Right ventricle myocardium superior (tissue), 1 donor: Measurements from ENCODE around the gene TUBGCP2. TPM values are rescaled to one million over a fixed set of nuclear protein-coding genes. Genes with fewer than 3 reads are reported as not detected.

Experiments used
- ATAC-seq: fragments of 200-7000 bp; cut with Tn5 transposase; one replicate; pipeline ENCODE4 v1.9.1; 2020; ENCODE audit warnings: mild to moderate bottlenecking; ENCODE audit not compliant: poor library complexity
- DNase-seq: peaks from one replicate; pipeline ENCODE4 v3.0.0-alpha.2; 2020
- intact Hi-C: fragments of 100-400 bp; cut with DNase I; formaldehyde crosslinking; loops from one replicate; pipeline ENCODE4 v1.11.2; 2022
- long read RNA-seq: library from polyadenylated mRNA; unstranded; transcript quantifications from one replicate; pipeline ENCODE4 v2.0.0, GENCODE V29; 2021
- total RNA-seq: library from RNA; stranded (reverse); fragmentation: NEBNext Ultra II Directional; extraction: Animal tissue kit (Norgen Biotek cat#: 25700); gene quantifications from one replicate; pipeline ENCODE4 v1.2.1, GENCODE V29; 2021
- donor health status: DM: no; HTN: yes; CAD: no; lungs with severe emphysema.

Gene TUBGCP2, protein sequence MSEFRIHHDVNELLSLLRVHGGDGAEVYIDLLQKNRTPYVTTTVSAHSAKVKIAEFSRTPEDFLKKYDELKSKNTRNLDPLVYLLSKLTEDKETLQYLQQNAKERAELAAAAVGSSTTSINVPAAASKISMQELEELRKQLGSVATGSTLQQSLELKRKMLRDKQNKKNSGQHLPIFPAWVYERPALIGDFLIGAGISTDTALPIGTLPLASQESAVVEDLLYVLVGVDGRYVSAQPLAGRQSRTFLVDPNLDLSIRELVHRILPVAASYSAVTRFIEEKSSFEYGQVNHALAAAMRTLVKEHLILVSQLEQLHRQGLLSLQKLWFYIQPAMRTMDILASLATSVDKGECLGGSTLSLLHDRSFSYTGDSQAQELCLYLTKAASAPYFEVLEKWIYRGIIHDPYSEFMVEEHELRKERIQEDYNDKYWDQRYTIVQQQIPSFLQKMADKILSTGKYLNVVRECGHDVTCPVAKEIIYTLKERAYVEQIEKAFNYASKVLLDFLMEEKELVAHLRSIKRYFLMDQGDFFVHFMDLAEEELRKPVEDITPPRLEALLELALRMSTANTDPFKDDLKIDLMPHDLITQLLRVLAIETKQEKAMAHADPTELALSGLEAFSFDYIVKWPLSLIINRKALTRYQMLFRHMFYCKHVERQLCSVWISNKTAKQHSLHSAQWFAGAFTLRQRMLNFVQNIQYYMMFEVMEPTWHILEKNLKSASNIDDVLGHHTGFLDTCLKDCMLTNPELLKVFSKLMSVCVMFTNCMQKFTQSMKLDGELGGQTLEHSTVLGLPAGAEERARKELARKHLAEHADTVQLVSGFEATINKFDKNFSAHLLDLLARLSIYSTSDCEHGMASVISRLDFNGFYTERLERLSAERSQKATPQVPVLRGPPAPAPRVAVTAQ
- total RNA-seq: 38.5 TPM
- long read RNA-seq, full-length matches to known transcripts: 130 of 156 reads
- long read RNA-seq, partial matches to known transcripts: 12 of 156 reads
- long read RNA-seq, other reads (novel, unspliced or antisense): 14 of 156 reads

DNA sequence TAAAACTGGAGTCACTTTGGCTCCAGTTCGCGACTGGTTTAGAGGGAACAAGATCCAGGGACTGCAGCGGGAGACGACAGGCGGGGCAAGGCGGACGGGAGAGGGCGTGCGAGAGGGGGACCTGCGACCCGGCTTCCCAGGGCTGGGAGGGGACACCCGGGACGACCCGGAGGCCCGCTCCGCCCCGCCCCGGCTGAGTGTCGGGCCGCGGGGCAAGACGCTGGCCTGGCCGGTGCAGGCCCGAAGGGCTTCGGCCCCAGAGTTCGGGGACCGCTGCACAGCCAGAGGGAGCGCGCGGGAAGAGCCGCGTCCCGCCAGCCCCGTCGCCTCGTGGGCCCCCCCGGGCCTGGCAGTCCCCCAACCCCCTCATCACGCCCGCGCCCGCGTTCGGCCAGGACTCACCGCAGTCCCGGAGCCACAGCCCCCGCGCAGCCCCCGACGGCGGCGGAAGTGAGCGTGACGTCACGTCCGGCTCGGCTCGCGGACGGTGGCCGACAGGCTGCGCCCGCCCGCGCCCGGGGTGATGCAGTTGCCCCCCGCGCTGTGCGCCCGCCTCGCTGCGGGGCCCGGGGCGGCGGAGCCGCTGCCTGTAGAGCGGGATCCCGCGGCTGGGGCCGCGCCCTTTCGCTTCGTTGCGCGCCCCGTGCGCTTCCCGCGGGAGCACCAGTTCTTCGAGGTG, at the start of gene TUBGCP2, which contains the start of gene ZNF511:
Gene TUBGCP2 (minus strand): TSS at position 452 of the 679 bp plus-strand sequence. CDS start 5,931 bp downstream, outside the sequence.
Gene ZNF511 (plus strand): TSS at position 494 of the 679 bp plus-strand sequence. CDS start 30 bp downstream, at position 524.
- intact Hi-C loops: no loop called here
- ATAC-seq (peak; percentile 95), DNase-seq (peak; percentile 93)

DNA sequence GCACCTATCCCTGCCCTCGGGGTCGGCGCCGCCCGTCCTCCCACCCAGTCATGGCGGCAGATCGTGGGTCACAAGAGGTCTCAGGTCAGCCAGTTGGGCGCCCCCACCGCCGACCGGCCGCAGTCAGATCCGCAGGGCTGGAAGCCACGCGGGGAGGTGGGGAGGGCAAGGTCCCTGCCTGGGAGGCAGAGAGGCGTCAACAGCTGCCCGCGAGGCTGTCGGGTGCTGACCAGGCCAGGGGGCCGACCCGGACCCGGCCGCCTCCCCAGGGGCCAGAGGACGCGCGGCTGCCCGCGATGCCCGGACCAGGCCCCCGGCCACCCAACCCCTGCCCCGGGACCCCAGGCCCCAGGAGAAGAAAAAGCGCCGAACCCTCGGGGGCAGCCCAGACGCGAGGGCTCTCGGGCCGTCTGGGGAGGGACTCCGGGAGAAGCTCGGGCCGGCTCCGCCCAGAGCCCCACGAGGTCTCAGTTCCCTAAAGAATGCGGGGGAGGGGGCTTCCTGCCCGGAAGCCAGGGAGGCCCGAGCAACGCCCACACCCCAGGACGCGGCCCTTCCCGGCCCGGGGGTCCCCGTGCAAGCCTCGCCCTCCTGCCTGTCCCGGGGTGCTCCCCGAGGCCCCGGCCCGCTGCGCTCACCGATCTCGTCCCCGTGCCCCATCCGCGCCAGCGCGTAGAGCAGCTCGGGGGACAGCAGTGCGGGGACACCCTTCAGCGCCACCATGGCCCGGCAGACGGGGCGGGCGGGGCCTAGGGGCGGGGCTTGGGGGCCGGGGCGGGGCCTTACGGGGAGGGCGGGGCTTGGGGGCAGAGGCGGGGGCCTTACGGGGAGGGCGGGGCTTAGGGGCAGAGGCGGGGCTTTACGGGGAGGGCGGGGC, 48.9 kb upstream of the TUBGCP2 start, which contains the start of gene FUOM:
Gene FUOM (minus strand): TSS at position 735 of the 877 bp plus-strand sequence. CDS start 12 bp downstream, at position 723.
- intact Hi-C loops: no loop called here
- peak; percentile 75 for DNase-seq
- peak; percentile 87 for ATAC-seq

DNA sequence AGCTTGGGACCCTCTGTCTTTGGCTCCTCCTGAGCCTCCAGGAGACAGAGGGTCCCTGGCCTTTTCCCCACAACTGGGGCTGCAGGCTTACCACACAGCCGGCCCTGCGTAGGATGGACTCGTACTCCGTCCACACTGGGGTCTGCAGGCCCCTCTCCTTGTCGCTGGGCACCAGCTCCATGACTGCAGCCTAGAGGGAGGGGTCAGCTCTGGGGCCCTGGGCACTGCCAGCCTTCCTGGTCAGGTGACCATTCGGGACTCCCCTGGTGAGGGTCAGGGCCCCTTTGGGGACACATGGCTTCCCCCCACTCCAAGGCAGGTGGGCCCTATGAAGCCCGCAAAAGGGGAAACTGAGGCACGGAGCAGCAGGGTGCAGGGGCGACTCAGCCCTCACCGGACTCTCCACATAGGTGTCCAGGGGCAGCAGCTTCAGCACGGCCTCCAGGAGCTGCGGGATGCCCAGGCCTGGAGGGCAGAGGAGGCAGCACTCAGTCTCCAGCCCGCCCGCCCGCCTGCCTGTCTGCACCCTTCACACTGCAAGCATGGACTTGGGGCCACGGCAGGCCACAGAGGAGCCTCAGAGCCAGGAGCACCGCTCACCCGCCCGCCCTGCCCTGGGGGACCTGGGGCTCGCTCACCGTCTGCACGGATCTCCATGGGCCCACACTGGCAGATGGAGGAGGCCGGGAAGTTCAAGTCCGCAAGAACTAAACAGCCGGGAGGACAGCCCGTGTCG, 48.0 kb upstream of the TUBGCP2 start:
- ATAC-seq (no peak), DNase-seq (peak; percentile 43)
- intact Hi-C loops: no loop called here

DNA sequence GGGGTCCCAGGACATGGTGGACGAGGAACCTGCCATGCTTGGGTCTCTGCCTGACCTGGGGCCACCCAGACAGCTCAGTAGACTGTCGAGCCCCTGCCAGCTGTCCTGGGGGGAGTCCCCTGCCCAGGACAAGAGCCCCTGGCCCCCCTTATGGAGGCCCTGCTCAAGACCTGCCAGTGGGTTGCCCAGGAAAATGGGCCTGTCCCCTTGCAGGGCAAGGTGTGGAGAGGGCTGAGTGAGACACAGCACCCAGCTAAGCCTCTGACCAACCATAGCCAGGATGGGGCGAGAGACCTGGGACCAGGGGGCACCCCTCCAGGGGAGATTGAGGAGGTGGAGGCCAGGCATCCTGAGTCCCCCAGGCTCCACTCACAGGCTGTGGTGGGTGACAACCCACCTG, 47.3 kb upstream of the TUBGCP2 start:
- DNase-seq (peak; percentile 32), ATAC-seq (no peak)
- intact Hi-C loops: no loop called here

DNA sequence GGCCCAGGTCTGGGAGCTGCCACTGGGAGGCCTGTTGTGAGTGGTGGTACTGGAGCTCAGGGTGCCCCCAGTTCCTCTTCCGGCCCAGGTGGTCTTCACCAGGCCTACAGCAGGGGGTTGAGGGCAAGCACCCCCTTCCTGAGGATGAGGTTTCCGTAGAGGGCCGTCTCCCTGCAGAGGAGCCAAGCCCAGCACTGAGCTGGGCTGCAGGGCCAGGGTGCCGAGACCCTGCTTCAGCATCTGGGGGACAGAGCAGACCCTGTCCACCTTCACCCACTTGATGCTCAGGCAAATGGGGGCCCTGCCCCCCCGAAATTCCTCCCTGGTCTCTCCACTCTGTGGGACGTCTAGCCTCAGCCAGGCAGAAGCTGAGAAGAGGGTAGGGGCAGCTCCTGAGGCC, 46.6 kb upstream of the TUBGCP2 start:
- ATAC-seq: no peak
- intact Hi-C loops: no loop called here
- no peak for DNase-seq

DNA sequence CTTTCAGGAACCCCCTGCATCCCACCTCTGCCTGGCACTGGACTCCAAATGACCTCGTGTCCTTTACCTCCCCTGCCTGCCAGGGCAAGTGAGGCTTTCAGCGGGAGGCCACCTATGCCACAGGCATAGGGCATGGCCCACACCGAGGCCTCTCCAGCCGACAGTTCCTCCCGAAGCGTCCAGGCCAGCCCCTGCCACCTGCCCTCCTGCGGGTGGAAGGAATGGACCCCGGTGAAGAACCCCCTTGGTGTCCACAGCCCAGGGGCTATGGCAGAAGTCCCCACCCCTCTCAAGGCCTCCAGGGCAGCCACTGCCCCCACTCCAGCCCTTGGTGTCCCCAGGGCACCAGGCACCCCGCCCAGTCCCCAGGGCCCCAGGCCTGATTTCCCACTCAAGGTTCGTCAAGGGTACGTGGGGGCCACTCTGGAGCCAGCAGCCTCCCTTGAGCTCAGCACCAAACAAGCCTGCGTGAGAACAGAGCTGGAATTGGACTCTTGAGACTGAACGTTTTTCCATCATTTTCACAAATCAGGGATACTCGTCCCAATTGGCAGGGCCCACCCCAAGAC, 46.1 kb upstream of the TUBGCP2 start:
- intact Hi-C loops: no loop called here
- DNase-seq: peak; percentile 27
- no peak for ATAC-seq

DNA sequence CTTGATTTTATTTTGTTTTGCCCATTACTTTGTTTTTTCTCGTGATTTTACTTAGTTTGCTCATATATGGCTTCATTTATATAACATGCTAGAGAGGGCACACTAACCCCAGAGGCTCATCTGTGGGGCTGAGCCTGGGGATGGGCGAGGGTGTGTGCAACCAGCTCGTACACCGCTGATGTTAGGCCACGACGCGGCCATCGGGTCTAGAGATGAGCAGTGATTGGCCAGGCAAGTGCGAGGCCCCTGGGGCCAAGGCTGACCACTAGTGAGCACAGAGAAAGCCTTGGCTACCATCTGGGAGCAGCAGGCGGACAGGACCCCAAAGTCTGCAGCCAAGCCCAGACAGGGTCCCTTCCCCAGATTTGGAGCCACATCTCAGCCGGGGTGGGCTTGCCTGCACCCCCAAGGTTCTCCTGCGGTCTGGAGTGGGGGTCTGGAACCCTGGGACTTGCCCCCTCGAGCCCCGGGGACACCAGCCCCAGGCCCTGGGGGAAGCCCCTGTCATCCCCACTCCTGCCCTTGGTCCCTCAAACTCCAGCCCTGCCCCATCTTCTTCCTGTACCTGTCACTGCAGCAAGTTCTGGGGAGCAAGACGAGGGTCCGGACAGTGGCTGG, 45.4 kb upstream of the TUBGCP2 start:
- ATAC-seq (no peak), DNase-seq (peak; percentile 26)
- intact Hi-C loops: no loop called here

DNA sequence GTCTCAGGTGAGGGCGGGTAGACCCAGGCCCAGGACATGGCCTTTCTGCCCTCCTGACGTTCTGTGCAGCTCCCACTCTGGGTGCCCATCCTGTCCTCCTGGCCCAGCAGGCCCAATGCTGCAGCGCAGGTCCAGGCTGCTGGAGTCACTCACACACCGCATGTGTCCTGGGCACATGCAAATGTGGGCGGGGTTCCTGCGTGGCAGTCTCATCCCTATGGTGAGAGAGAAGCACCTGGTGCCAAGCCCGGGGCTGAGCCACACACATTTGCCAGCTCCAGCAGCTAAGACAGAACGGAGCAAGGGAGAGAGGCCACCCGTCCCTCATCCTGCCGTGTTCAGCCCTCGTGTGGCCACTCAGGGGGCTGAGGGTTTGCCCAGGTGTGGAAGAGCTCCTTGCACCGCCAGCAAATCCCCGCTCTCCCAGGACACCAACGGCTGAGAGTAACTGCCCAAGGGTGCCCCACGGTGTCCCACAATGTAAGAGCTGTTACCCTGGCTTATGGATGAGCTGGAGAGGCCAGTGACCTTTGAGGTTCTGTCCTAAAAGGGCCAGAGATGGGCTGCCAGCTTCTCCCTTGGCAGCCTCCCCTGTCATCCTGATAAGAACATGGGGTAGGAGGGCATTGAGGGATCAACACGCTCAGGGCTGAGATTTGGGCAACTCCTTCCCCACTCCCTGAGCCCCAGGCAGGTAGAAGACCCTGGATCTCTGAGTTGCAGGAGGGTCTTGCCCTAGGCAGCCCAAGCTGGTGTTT, 44.7 kb upstream of the TUBGCP2 start:
- ATAC-seq (no peak), DNase-seq (peak; percentile 40)
- intact Hi-C loops: no loop called here

DNA sequence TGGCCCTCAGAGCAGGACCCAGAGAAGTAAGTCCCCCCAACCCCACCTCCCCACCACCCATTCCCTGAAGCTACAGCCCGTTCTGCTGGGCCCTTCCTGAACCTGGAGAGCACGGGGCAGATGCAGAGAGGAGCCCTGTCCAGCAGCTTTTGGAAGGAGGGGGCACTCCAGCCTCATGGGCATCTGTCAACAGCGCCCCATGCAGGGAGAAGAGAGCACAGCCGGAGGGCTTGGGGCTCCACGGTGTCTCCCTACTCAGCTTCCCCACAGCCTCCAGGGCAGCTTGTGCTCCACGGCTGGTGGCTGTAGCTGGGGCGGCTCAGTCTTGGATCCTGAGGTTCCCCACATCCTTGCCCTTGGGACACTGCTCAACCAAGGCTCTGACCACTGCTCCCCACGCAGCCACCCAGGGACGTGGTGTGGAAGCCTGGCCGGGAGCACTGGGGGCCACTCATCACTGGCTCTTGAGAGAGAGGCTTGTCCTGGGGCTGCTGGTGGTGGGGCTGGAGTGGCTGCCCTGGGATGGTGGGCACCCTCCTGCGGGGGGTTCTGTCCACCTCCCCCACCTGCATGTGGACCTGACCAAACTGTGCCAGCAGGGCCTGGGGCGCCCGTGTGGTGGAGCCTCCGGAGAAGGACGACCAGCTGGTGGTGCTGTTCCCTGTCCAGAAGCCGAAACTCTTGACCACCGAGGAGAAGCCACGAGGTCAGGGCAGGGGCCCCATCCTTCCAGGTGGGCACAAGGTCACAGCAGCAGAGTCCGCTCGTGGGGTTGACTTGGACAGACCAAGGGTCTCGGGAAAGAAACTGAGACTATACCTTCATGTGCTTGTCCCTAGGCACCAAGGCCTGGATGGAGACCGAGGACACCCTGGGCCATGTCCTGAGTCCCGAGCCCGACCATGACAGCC, 43.0 kb upstream of the TUBGCP2 start:
- ATAC-seq (no peak), DNase-seq (peak; percentile 37)
- intact Hi-C loops: no loop called here

DNA sequence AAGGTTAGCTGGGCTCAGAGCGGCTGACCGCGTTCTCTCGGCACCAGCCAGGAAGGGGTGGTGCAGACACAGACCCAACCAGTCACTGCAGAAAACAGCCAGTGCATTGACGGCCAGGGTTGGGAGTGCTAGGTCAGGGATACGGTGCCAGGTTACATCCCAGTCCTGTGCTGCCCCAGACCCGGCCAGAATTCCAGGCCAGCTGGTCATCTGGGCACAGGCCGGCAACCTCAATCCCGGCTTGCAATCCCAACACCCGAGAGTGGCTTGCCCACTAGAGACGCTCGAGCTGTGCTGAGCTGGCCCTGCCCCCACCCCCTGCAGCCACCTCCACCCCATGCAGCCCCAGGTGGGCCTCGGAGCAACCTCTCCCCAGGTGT, 42.3 kb upstream of the TUBGCP2 start:
- ATAC-seq: no peak
- intact Hi-C loops: no loop called here
- peak; percentile 30 for DNase-seq

DNA sequence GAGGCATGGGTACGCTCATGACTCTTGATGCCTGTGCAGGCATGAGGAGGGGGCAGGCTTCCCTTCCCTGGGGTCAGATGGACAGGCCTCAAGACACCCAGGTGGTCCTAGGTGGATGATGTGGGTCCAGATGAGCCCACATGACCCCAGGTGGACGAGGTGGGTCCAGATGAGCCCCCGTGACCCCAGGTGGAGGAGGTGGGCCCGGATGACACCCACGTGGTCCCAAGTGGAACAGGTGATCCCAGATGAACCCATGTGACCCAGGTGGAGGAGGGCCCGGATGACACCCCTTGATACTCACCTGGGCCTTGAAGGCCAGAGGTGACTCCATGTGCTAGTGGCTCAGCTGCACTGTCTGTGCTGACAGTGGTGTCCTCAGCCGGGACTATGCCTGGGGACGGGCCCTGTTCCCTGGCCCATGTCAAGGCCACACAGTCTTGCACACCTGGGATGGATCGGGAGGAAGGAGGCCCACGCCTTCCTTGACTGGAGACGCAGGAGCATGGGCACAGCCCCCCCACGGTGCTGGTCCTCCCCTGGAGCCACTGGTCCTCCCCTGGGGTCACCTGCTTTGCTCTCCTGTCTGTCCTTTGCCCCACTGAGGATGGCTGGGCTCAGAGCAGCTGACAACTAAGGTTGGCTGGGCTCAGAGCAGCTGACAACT, 41.7 kb upstream of the TUBGCP2 start:
- DNase-seq: peak; percentile 35
- intact Hi-C loops: no loop called here

DNA sequence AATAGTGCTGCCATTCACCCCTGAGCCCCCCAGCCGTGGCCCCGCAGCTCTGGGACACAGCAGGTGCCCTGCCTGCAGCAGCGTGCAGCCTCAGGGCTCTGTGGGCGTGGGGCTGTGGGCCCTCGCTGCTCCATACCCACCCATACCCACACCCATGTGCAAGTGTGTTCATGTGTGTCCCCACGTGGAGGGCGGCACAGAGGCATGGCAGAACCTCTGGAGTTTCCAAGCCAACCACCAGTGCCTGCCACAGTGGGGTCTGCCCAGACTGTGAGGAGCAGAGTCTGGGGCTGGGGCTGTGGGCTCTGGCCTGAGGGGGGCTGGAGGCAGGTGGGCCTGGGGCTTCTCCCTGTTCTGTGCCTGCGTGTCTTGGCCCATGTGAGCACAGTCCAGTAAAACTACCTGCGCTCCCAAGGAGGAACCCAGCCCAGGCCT, 40.9 kb upstream of the TUBGCP2 start:
- intact Hi-C loops: no loop called here
- DNase-seq (peak; percentile 22), ATAC-seq (no peak)

More for the DNA sequence above, 41.7 kb upstream of the TUBGCP2 start:
- no peak for ATAC-seq

DNA sequence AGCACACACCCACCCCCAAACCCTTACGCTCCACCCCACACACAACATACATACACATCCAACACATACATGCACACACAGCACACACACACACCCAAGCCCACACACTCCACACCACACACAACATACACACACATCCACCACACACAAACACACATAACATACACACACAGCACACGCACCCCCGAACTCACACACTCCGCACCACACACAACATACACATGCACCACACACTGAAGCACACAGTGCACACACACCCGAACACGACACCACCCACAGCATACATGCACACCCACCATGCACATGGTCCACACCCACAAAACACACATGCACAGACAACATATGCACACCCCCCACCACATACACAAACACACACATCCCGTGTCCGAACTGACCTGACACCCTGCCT, 40.5 kb upstream of the TUBGCP2 start:
- intact Hi-C loops: no loop called here
- ATAC-seq: no peak
- peak; percentile 21 for DNase-seq
